Vagina (tissue), 2 donors: ENCODE data around the gene SLC7A6OS. TPM values are rescaled to one million over a fixed set of nuclear protein-coding genes. Genes with fewer than 3 reads are reported as not detected.

Experiments used
- DNase-seq, 2 donors: peaks; one replicate each; pipeline ENCODE4 v3.0.0-alpha.2; 2017; ENCODE audit errors: extremely low spot score in 2 of 2
- H3K27ac ChIP-seq: fragments of 200-600 bp; sonication (generic); one replicate; pipeline ENCODE4 v1.5.1; 2019
- H3K27me3 ChIP-seq: fragments of 200-600 bp; sonication (generic); one replicate; pipeline ENCODE4 v1.5.1; 2019
- H3K36me3 ChIP-seq, 2 donors: fragments of 200-600 bp; sonication (generic); one replicate each; pipeline ENCODE4 v1.5.1; 2017 to 2019
- H3K4me1 ChIP-seq: fragments of 200-600 bp; sonication (generic); one replicate; pipeline ENCODE4 v1.5.1; 2019
- H3K4me3 ChIP-seq, 2 donors: fragments of 200-600 bp; sonication (generic); 1 replicate in 1 of 2; 2 replicates in 1 of 2; pipeline ENCODE4 v1.5.1; 2016 to 2019
- H3K9me3 ChIP-seq: fragments of 200-600 bp; sonication (generic); one replicate; pipeline ENCODE4 v1.5.1; 2019
- POLR2A ChIP-seq, 2 donors: fragments of 450-650 bp; IDR thresholded peaks; one replicate each; pipeline ENCODE4 v1.6.1; 2017; ENCODE audit warnings: antibody characterized with exemption in 2 of 2, mild to moderate bottlenecking in 2 of 2, moderate library complexity in 2 of 2
- POLR2AphosphoS5 ChIP-seq, 2 donors: sonication (generic); formaldehyde crosslinking; IDR thresholded peaks; one replicate each; pipeline ENCODE4 v1.9.0; 2017; ENCODE audit warnings: antibody characterized with exemption in 2 of 2, mild to moderate bottlenecking in 2 of 2, low read depth in 1 of 2; ENCODE audit not compliant: insufficient read depth in 1 of 2
- intact Hi-C: fragments of 100-400 bp; cut with DNase I; formaldehyde crosslinking; loops from one replicate; pipeline ENCODE4 v1.15.1; 2023
- total RNA-seq: library from RNA; depleted of rRNA; stranded (reverse); fragments of >200 nt; gene quantifications from one replicate; pipeline ENCODE4 v1.2.3, GENCODE V29; 2016
- TF ChIP-seq, protein P1 (sequence below), 3 experiments: fragments of 450-650 bp in 2 of 3; fragments of 200-600 bp in 1 of 3; sonication (generic) in 1 of 3; IDR thresholded peaks; one replicate each; pipeline ENCODE4 v1.5.1; 2017 to 2019; ENCODE audit warnings: antibody characterized with exemption in 3 of 3, mild to moderate bottlenecking in 2 of 3, moderate library complexity in 2 of 3

SLC7A6OS gene
- total RNA-seq, 1 donor from 2014 or later = 15.5 TPM

DNA sequence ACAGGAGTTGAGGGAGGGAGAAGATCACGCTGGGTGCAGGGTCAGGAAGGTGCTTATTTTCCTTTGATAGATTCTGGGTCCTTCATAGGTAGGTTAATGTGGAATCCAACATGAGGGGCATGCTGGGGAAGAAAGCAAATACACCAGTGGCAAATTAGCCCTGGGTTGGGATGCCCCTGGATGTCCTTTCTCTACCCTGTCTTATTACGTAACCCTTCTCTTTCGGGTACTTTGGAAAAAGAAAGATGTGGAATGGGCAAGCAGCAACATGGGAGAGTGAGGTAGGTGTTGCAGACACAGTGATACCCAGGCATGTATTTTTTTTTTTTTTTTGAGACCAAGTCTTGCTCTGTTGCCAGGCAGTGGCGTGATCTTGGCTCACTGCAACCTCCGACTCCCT lies 37.3 kb downstream of the SLC7A6OS start:
- no peaks in the 10 kb centered on the region for H3K9me3 ChIP-seq
- intact Hi-C loops = no loop called here
- DNase-seq = no peak
- no peak overlapping the region for H3K4me3 ChIP-seq
- H3K4me1 ChIP-seq = peaks cover 28% of the 10 kb centered on the region
- no peaks in the 10 kb centered on the region for H3K27me3 ChIP-seq
- H3K36me3 ChIP-seq = peaks cover 0 to 10% of the 10 kb centered on the region in 2 donors
- H3K27ac ChIP-seq = no peak overlapping the region
- TF ChIP-seq POLR2AphosphoS5 (IDR thresholded peaks at IDR 0.05; ENCODE audit: insufficient read depth in 1 of 2, low read depth in 1 of 2) (no peak), POLR2A (IDR thresholded peaks at IDR 0.05) (no peak)
- TF ChIP-seq, protein P1, sequence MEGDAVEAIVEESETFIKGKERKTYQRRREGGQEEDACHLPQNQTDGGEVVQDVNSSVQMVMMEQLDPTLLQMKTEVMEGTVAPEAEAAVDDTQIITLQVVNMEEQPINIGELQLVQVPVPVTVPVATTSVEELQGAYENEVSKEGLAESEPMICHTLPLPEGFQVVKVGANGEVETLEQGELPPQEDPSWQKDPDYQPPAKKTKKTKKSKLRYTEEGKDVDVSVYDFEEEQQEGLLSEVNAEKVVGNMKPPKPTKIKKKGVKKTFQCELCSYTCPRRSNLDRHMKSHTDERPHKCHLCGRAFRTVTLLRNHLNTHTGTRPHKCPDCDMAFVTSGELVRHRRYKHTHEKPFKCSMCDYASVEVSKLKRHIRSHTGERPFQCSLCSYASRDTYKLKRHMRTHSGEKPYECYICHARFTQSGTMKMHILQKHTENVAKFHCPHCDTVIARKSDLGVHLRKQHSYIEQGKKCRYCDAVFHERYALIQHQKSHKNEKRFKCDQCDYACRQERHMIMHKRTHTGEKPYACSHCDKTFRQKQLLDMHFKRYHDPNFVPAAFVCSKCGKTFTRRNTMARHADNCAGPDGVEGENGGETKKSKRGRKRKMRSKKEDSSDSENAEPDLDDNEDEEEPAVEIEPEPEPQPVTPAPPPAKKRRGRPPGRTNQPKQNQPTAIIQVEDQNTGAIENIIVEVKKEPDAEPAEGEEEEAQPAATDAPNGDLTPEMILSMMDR (IDR thresholded peaks at IDR 0.05) = no peak

DNA sequence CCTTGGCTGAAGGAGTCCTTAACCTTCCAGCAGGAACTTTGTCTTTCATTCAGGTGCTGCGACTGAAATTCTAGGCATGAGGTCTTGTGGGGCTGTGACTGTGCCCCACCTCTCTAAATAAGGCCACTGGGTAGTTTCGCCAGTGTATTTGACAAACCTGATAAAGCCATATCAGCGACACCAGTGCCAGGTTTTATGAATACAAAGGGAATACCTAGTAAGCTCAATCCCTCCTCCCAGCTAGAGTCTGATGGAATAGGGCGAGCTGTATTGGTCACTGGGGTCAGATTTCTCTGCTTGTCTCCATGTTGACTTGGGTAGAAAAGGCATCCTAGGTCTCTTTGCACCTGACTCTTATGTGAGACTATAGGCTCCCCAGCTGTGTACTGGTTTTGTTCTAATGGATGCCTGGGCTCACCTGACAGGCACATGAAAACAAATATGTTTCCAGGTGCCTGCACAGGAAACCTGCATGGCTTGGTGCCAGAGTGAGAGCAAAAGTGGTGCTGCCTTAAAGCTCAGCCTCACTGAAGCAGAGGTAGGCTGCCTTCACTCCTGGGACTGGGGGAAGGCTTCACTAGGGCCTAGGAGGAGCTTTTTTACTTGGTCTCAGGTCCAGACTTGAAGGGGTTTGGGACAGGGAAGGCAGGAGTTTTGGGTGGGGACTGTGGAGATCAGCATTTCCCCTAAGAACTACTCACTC lies 38.1 kb downstream of the SLC7A6OS start:
- Histone ChIP-seq H3K27me3 (no peaks in the 10 kb centered on the region), H3K4me1 (peaks cover 34% of the 10 kb centered on the region), H3K9me3 (no peaks in the 10 kb centered on the region), H3K27ac (no peak overlapping the region), H3K36me3 (peaks cover 0 to 10% of the 10 kb centered on the region in 2 donors), H3K4me3 (no peak overlapping the region)
- DNase-seq = no peak
- TF ChIP-seq POLR2A (IDR thresholded peaks at IDR 0.05) = no peak
- TF ChIP-seq, protein P1 (IDR thresholded peaks at IDR 0.05) = no peak
- TF ChIP-seq POLR2AphosphoS5 (IDR thresholded peaks at IDR 0.05; ENCODE audit: insufficient read depth in 1 of 2, low read depth in 1 of 2) = no peak
- intact Hi-C loops = no loop called here

DNA sequence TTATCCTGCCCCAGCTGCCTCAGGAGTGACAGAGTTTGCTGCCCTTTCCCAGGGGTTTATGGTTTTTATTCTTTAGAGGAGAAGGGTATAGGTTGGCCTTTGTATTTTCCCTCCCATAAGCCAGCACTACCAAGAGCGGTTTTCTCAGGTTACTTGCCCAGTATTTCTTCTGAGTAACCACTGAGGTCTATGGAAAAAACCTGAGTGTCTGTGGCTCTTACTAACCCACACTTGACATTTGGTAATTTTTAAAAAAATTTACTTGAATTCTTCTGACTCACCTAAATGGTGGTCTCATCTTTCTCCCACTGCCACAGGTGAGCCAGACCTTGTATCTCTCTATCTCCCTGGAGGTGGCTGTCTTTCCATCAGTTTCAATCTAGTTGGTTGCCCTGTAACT lies 40.4 kb downstream of the SLC7A6OS start:
- Histone ChIP-seq H3K4me1 (peaks cover 48% of the 10 kb centered on the region), H3K9me3 (no peaks in the 10 kb centered on the region), H3K27me3 (no peaks in the 10 kb centered on the region), H3K4me3 (no peak overlapping the region), H3K27ac (no peak overlapping the region), H3K36me3 (peaks cover 0 to 10% of the 10 kb centered on the region in 2 donors)
- intact Hi-C loops = no loop called here
- DNase-seq = no peak
- TF ChIP-seq, protein P1 (IDR thresholded peaks at IDR 0.05) = no peak
- TF ChIP-seq POLR2A (IDR thresholded peaks at IDR 0.05) (no peak), POLR2AphosphoS5 (IDR thresholded peaks at IDR 0.05; ENCODE audit: insufficient read depth in 1 of 2, low read depth in 1 of 2) (no peak)

DNA sequence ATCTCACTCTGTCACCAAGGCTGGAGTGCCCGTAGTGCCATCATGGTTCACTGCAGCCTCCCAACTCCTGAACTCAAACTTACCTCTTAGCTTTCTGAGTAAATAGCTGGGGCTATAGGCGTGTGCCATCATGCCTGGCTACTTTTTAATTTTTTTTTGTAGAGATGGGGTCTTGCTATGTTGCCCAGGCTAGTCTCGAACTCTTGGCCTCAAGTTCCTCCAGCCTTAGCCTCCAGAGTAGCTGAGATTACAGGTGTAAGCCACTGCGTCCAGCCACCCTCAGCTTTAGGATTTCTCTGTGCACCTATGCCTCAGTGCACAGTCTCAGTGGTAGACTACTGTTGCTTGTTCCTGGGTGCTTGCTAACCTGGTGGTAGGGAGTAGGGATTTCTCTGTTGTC lies 41.0 kb downstream of the SLC7A6OS start:
- Histone ChIP-seq H3K27me3 (no peaks in the 10 kb centered on the region), H3K4me1 (peaks cover 53% of the 10 kb centered on the region), H3K27ac (no peak overlapping the region), H3K36me3 (peaks cover 0 to 5% of the 10 kb centered on the region in 2 donors), H3K9me3 (no peaks in the 10 kb centered on the region), H3K4me3 (no peak overlapping the region)
- TF ChIP-seq, protein P1 (IDR thresholded peaks at IDR 0.05) = no peak
- TF ChIP-seq POLR2A (IDR thresholded peaks at IDR 0.05) (no peak), POLR2AphosphoS5 (IDR thresholded peaks at IDR 0.05; ENCODE audit: insufficient read depth in 1 of 2, low read depth in 1 of 2) (no peak)
- intact Hi-C loops = no loop called here
- DNase-seq = no peak

DNA sequence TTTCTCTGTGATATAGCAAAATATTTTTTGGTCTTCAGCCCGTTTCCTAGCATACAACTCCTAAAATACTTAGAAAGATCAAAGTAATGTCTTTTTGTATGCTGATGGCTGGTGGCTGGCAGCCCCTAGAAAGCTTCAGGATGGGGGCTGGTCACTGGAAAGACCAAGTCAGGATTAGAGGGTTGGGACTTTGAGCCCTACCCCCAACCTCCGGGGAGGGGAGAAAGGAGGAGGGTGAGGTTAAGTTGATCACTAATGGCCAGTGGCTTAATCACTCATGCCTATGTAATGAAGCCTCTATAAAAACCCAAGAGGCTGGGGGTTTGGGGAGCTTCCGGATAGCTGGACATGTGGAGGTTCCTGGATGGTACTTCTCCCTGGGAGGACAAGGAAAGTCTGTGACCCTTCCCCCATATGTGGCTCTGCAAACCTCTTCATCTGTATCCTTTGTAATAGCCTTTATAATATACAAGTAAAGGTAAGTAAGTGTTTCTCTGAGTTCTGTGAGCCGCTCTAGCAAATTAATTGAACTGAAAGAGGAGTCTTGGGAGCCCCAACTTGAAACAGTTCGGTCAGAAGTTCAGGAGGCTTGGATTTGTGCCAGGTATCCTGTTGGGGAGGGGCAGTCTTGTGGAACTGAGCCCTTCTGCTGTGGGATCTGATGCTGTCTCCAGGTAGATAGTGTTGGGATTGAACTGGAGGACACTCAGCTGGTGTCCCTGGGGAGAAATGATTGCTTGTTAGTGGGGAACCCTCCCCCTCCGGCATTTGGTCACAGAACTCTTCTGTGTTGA lies 42.9 kb downstream of the SLC7A6OS start:
- no peak for DNase-seq
- Histone ChIP-seq H3K4me1 (peaks cover 57% of the 10 kb centered on the region), H3K27ac (no peak overlapping the region)

More for the DNA sequence above, 42.9 kb downstream of the SLC7A6OS start:
- Histone ChIP-seq H3K27me3 (no peaks in the 10 kb centered on the region), H3K4me3 (no peak overlapping the region), H3K9me3 (no peaks in the 10 kb centered on the region), H3K36me3 (no peaks in the 10 kb centered on the region)
- intact Hi-C loops = no loop called here
- TF ChIP-seq, protein P1 (IDR thresholded peaks at IDR 0.05) = no peak
- no peak for TF ChIP-seq POLR2A (IDR thresholded peaks at IDR 0.05)
- TF ChIP-seq POLR2AphosphoS5 (IDR thresholded peaks at IDR 0.05; ENCODE audit: insufficient read depth in 1 of 2, low read depth in 1 of 2) = no peak
